Astrocyte of the cerebellum (primary cell): ENCODE measurements around the gene VPS26A.

Experiments used
- DNase-seq: peaks from one replicate; pipeline ENCODE4 v3.0.0-alpha.2; 2011; ENCODE audit warnings: low read depth
- H3K4me3 ChIP-seq: 2 replicates; pipeline ENCODE4 v1.5.1; 2011; ENCODE audit warnings: mild to moderate bottlenecking, low read depth, low read length, moderate library complexity
- CTCF ChIP-seq: IDR thresholded peaks from 2 replicates; pipeline ENCODE4 v1.5.1; 2012; ENCODE audit warnings: low read length, low read depth, moderate library complexity, mild to moderate bottlenecking; ENCODE audit errors: missing control alignments
- in situ Hi-C: cut with HindIII; loops from 2 replicates; pipeline ENCODE4 v1.10.0; 2017; ENCODE audit warnings: low sequenced_read_pairs

Gene VPS26A

DNA sequence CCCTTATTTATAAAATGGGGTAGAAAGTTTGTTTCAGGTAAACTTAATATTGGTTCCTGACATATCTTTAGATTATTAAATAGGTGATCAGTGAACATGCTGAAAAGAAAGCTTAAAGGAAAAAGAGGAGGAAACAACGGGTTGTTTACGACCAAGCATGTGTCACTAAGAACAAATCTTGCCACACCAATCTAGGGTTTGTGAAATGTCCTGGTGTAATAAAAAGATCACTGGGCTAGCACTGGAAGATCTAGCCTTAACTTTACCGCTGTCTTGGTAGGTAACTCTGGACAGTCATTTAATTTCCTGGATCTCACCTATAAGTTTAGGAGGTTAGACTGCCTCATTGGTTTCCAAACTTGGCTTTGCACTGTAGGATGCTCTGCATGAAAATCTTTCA lies 19.0 kb downstream of the VPS26A start:
- in situ Hi-C loops, result no loop called here
- TF ChIP-seq CTCF, result no peak
- no peak overlapping the region for H3K4me3 ChIP-seq
- no peak for DNase-seq

GRCh38 chr10:69145329-69145728 lies 21.4 kb downstream of the VPS26A start:
- no peak overlapping the region for H3K4me3 ChIP-seq
- in situ Hi-C loops, result no loop called here
- TF ChIP-seq CTCF, result no peak
- DNase-seq, result no peak

DNA sequence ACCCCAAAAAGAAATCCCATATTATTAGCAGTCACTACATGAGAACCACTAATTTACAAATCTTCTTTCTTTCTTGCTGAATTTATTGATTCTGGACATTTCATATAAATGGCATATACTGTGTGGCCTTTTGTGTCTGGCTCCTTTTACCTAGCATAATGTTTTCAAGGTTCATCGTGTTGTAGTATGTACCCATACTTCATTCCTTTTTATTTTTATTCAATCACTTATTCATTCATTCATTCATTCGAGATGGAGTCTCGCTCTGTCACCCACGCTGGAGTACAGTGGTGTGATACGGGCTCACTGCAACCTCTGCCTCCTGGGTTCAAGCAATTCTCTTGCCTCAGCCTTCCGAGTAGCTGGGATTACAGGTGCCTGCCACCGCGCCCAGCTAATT lies 21.9 kb downstream of the VPS26A start:
- no peak for TF ChIP-seq CTCF
- in situ Hi-C loops, result no loop called here
- no peak for DNase-seq
- no peak overlapping the region for H3K4me3 ChIP-seq

DNA sequence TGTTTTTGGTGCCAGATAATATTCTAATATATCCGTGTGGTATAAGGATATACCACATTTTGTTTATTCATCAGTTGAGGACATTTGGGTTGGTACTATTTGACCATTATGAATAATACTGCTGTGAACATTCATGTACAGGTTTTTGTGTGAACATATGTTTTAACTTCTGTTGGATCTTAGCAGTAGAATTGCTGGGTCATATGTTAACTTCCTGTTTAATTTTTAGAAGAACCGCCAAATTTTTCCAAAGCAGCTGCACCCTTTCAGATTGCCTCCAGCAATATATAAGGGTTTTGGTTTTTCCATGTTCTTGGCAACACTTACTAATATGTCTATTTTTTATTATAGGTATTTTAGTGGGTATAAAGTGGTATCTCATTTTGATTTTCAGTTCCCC lies 22.8 kb downstream of the VPS26A start:
- no peak overlapping the region for H3K4me3 ChIP-seq
- in situ Hi-C loops, result no loop called here
- DNase-seq, result no peak
- no peak for TF ChIP-seq CTCF

DNA sequence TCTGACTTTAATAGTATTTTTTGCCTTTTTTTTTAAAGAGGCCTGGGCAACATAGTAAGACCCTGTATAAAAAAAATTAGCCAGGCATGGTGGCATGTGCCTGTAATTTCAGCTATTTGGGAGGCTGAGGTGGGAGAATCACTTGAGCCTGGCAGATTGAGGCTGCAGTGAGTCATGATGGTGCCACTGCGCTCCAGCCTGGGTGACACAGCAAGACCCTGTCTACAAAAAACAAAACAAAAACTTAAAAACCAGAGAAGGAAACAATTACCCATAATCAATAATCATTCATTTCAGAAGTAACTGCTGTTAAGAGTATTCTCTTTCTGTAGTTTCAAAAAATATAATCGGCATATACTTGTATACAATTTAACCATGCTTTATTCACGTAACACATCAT lies 28.0 kb downstream of the VPS26A start:
- no peak for TF ChIP-seq CTCF
- no peak overlapping the region for H3K4me3 ChIP-seq
- DNase-seq, result no peak
- in situ Hi-C loops, result no loop called here

DNA sequence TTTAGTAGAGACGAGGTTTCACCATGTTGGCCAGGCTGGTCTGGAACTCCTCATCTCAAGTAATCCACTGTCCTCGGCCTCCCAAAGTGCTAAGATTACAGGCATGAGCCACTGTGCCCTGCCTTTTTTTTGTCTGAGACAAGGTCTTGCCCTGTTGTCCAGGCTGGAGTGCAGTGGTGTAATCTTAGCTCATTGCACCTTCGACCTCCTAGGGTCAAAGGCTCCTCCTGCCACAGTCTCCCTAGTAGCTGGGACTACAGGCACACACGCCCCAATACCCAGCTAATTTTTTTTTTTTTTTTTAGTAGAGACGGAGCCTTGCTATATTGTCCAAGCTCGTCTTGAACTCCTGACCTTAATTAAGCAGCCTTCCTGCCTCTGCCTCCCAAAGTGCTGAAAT lies 29.2 kb downstream of the VPS26A start:
- TF ChIP-seq CTCF, result no peak
- in situ Hi-C loops, result no loop called here
- H3K4me3 ChIP-seq, result no peak overlapping the region
- no peak for DNase-seq

DNA sequence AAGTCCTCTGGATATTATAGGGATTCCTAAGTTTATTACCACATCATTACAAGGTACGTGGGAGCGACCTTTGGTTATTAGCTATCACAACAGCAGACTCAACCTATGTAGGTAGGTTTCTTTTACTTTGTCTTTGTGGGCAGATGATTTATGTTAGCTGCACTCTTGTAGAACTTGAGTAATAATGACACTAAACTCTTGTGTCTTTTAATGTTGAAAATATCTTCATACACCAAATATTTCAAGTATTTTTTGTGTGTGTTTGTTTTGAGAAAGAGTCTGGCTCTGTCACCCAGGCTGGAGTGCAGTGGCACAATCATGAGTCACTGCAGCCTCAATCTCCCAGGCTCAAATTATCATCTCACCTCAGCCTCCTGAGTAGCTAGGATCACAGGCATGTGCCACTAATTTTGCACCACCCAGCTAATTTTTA lies 36.8 kb downstream of the VPS26A start:
- TF ChIP-seq CTCF, result no peak
- H3K4me3 ChIP-seq, result no peak overlapping the region
- in situ Hi-C loops, result no loop called here
- no peak for DNase-seq
